ENCODE results near the gene MORC2. TPM values are rescaled to one million over a fixed set of nuclear protein-coding genes. Genes with fewer than 3 reads are reported as not detected.

Gene MORC2
- total and polyA plus RNA-seq, 9 of the 15 experiments (the other 6 are each of a cell fraction or from before 2014, with no cell fraction given) = 3.3 to 34.7 (median 16.7) TPM

DNA sequence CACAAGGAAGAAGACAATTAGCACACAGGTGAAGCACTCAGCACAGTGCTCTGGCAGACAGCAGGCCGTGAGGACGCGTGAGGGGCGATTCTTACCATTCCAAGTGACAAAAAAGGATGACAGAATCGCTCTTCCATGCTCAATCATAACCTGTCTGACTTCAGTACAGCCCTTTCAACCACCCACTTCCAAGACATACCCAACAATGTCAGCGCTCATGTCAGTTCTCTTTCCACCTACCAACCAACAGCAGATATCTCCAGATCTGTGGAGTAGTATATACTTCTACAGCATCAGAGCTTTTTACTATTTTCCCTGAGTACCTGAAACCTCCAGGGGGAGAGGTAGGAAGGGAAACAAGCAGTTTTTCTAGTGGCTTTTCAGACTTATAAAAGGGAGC lies 40.2 kb downstream of the MORC2 start (continued):
- no peak for TF ChIP-seq ZBTB34 (CRISPR knock-in tag; IDR thresholded peaks at IDR 0.05)
- TF ChIP-seq USF2 (CRISPR knock-in tag; IDR thresholded peaks at IDR 0.05) = no peak
- no peak for TF ChIP-seq ZNF436 (CRISPR knock-in tag; IDR thresholded peaks at IDR 0.05)

GRCh38 chr22:30927806-30928205 lies 40.8 kb downstream of the MORC2 start:
- no peaks in the 10 kb centered on the region for H3K4me1 ChIP-seq (replicated peaks in 1 of 2; ENCODE audit: control insufficient read depth in 2 of 2, insufficient read depth in 2 of 2, low read length in 2 of 2)
- in situ Hi-C loops (cut with MboI) = no loop called here
- no peaks in the 10 kb centered on the region for H3K79me2 ChIP-seq (ENCODE audit: control insufficient read depth, insufficient read depth, low read length)
- CTCF ChIA-PET (ENCODE audit: low intra/inter-chr PET ratio) = no interaction called here
- H4K20me1 ChIP-seq (replicated peaks; ENCODE audit: control insufficient read depth, insufficient read depth, low read length) = no peaks in the 10 kb centered on the region
- BruUV-seq (replicated peaks) = no TSS peak
- 94% methylated on average over 7 of the region's 10 CpGs for WGBS (ENCODE audit: insufficient coverage, low coverage, missing lambda C conversion rate)
- intact Hi-C loops (cut with micrococcal nuclease) = no loop called here
- H3K4me3 ChIP-seq = no peak overlapping the region
- H3K4me2 ChIP-seq (ENCODE audit: insufficient read depth, low read length) = no peak overlapping the region
- no peak overlapping the region; a peak in 1 of 4 replicates for H3K9ac ChIP-seq (ENCODE audit: insufficient read depth in 1 of 2, low read depth in 2 of 2, low read length in 2 of 2)
- POLR2A ChIA-PET = no interaction called here
- no peak overlapping the region for H3K27ac ChIP-seq (ENCODE audit: extremely low read depth, low read depth, low read length)
- DNase-seq (ENCODE audit: extremely low read depth in 1 of 4, low spot score in 3 of 4) (no peak), FAIRE-seq (no peak), ATAC-seq (no peak)
- TF ChIP-seq ARID2 (IDR thresholded peaks at IDR 0.05) = no peak
- TF ChIP-seq MEIS2 (IDR thresholded peaks at IDR 0.05; ENCODE audit: partially characterized antibody) = no peak
- TF ChIP-seq, protein P1, sequence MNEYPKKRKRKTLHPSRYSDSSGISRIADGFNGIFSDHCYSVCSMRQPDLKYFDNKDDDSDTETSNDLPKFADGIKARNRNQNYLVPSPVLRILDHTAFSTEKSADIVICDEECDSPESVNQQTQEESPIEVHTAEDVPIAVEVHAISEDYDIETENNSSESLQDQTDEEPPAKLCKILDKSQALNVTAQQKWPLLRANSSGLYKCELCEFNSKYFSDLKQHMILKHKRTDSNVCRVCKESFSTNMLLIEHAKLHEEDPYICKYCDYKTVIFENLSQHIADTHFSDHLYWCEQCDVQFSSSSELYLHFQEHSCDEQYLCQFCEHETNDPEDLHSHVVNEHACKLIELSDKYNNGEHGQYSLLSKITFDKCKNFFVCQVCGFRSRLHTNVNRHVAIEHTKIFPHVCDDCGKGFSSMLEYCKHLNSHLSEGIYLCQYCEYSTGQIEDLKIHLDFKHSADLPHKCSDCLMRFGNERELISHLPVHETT (CRISPR knock-in tag; conservative IDR thresholded peaks at IDR 0.05 in 1 of 2, IDR thresholded peaks at IDR 0.05 in 1 of 2) = no peak
- TF ChIP-seq, protein P2, sequence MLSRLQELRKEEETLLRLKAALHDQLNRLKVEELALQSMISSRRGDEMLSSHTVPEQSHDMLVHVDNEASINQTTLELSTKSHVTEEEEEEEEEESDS (CRISPR knock-in tag; IDR thresholded peaks at IDR 0.05) = no peak
- no peaks in the 10 kb centered on the region for H3K27me3 ChIP-seq (ENCODE audit: control insufficient read depth in 2 of 2, insufficient read depth in 2 of 2, low read length in 2 of 2)
- no peaks in the 10 kb centered on the region for H3K9me1 ChIP-seq (ENCODE audit: control insufficient read depth, insufficient read depth, low read length)
- H3K9me3 ChIP-seq (replicated peaks; ENCODE audit: control insufficient read depth, insufficient read depth, low read depth, low read length) = no peaks in the 10 kb centered on the region
- H3K36me3 ChIP-seq (ENCODE audit: control insufficient read depth, insufficient read depth, low read length) = peaks cover 71% of the 10 kb centered on the region; the same call in 2 of the 3 replicates
- no peak overlapping the region for H2AFZ ChIP-seq (ENCODE audit: low read depth, low read length)

Data from K562 (cell line).